CD4-positive, alpha-beta T cell (primary cell): ENCODE data around the gene EMSY. TPM values are rescaled to one million over a fixed set of nuclear protein-coding genes. Genes with fewer than 3 reads are reported as not detected.

Experiments
- ATAC-seq: fragments of 200-7000 bp; cut with Tn5 transposase; one replicate; pipeline ENCODE4 v1.10.0; 2022; ENCODE audit warnings: mild to moderate bottlenecking; ENCODE audit not compliant: poor library complexity
- CTCF ChIA-PET: fragments of 350-600 bp; sonication (Branson Sonifier 250); formaldehyde crosslinking; loops from one replicate; lab custom pipeline; 2021; ENCODE audit warnings: antibody characterized with exemption, inconsistent platforms; lab: Charles Lee
- POLR2A ChIA-PET: fragments of 350-600 bp; sonication (Branson Sonifier 250); formaldehyde crosslinking; loops from one replicate; lab custom pipeline; 2021; ENCODE audit warnings: antibody characterized with exemption, inconsistent platforms; lab: Charles Lee
- DNase-seq, 14 experiments: peaks; one replicate each; pipeline ENCODE4 v3.0.0-alpha.2; 2013 to 2020; ENCODE audit warnings: mixed read lengths in 2 of 14
- H3K27ac ChIP-seq, 2 donors: one replicate each; pipeline versions ENCODE4 v1.5.1 to v1.7.0; 2013; ENCODE audit warnings: low read length in 2 of 2, low read depth in 1 of 2, mild to moderate bottlenecking in 1 of 2
- H3K27me3 ChIP-seq, 2 experiments: 1 replicate in 1 of 2; 2 replicates in 1 of 2; pipeline versions ENCODE4 v1.6.1 to v1.7.0; 2013; ENCODE audit warnings: low read length in 2 of 2, control low read depth in 1 of 2, mild to moderate bottlenecking in 1 of 2, moderate library complexity in 1 of 2; ENCODE audit not compliant: insufficient read depth in 2 of 2, control insufficient read depth in 1 of 2
- H3K36me3 ChIP-seq: one replicate; pipeline ENCODE4 v1.6.1; 2013; ENCODE audit warnings: low read length, control low read depth; ENCODE audit not compliant: insufficient read depth
- H3K4me1 ChIP-seq: one replicate; pipeline ENCODE4 v1.6.1; 2013; ENCODE audit warnings: low read length, control low read depth; ENCODE audit not compliant: insufficient read depth
- H3K4me3 ChIP-seq: one replicate; pipeline ENCODE4 v1.5.1; 2013; ENCODE audit warnings: mild to moderate bottlenecking, low read length, moderate library complexity
- H3K9me3 ChIP-seq, 2 experiments: 1 replicate in 1 of 2; 2 replicates in 1 of 2; pipeline versions ENCODE4 v1.6.1 to v1.7.0; 2013; ENCODE audit warnings: low read length in 2 of 2, mild to moderate bottlenecking in 2 of 2, control low read depth in 1 of 2, moderate library complexity in 1 of 2; ENCODE audit not compliant: control insufficient read depth in 1 of 2, insufficient read depth in 1 of 2
- H3K27ac Mint-ChIP-seq: one replicate; pipeline ENCODE4 v1.8.0; 2020; ENCODE audit warnings: mixed read lengths
- H3K27me3 Mint-ChIP-seq: one replicate; pipeline ENCODE4 v1.8.0; 2021; ENCODE audit warnings: mixed read lengths
- H3K36me3 Mint-ChIP-seq: one replicate; pipeline ENCODE4 v1.8.0; 2021; ENCODE audit warnings: low read depth, mixed read lengths
- H3K4me1 Mint-ChIP-seq: one replicate; pipeline ENCODE4 v1.8.0; 2021; ENCODE audit warnings: low read depth, mixed read lengths
- H3K4me3 Mint-ChIP-seq: one replicate; pipeline ENCODE4 v1.8.0; 2020; ENCODE audit warnings: mild to moderate bottlenecking, mixed read lengths
- H3K9me3 Mint-ChIP-seq: one replicate; pipeline ENCODE4 v1.8.0; 2020; ENCODE audit warnings: mixed read lengths
- intact Hi-C, 2 experiments: fragments of 100-400 bp; cut with DNase I in 1 of 2; cut with micrococcal nuclease in 1 of 2; formaldehyde crosslinking; loops; one replicate each; pipeline versions ENCODE4 v1.15.1 to v1.9.0; 2023 to 2025; cut with DNase I, micrococcal nuclease
- total RNA-seq, 174 experiments: library from RNA in 2 of 174; stranded (reverse) in 2 of 174; gene quantifications; one replicate each; pipeline ENCODE4 v1.2.3 and lab custom pipeline; 2021 to 2026
- TF ChIP-seq, protein P1 (sequence below): fragments of 200-600 bp; IDR thresholded peaks from one replicate; pipeline ENCODE4 v1.8.0; 2022; ENCODE audit warnings: antibody characterized with exemption, mild to moderate bottlenecking

Gene EMSY
- total RNA-seq, 2 experiments from 2014 or later = 20.9 to 21.8 TPM

DNA sequence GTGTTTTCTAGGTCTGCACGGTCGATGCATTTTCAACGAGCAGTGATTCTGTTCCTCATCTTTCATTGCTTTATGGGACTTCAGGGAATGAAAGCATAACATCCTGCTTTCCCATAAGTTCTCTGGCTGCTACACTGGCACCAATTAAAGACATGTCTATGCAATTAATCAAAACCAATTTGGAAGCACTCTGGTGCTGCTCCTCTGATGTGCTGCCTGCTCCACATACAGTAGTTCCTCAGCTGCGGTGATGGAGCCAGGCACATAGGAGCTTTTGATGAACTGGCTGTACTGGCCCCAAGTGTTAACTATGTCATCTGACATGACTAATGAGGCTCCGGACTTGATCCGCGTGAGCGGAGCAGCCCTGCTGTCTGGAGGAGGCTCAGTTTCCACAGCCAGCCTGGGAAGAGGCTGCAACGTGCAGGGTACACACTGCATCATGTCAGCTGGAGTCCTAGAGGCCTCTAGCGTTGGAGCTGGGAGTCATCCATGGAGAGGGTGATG is 33.9 kb upstream of the EMSY start:
- no peaks in the 10 kb centered on the region for H3K9me3 Mint-ChIP-seq
- Histone ChIP-seq H3K4me3 (no peak overlapping the region), H3K27ac (no peak overlapping the region), H3K4me1 (no peaks in the 10 kb centered on the region), H3K27me3 (peaks cover 4 to 5% of the 10 kb centered on the region in 2 experiments), H3K9me3 (peaks cover 0 to 4% of the 10 kb centered on the region in 2 experiments), H3K36me3 (no peaks in the 10 kb centered on the region)
- no peaks in the 10 kb centered on the region for H3K4me1 Mint-ChIP-seq
- H3K36me3 Mint-ChIP-seq = no peaks in the 10 kb centered on the region
- POLR2A ChIA-PET = no interaction called here
- H3K4me3 Mint-ChIP-seq = no peak overlapping the region
- DNase-seq = no peak
- H3K27ac Mint-ChIP-seq = no peak overlapping the region
- H3K27me3 Mint-ChIP-seq = peaks cover under 1% of the 10 kb centered on the region
- TF ChIP-seq, protein P1, sequence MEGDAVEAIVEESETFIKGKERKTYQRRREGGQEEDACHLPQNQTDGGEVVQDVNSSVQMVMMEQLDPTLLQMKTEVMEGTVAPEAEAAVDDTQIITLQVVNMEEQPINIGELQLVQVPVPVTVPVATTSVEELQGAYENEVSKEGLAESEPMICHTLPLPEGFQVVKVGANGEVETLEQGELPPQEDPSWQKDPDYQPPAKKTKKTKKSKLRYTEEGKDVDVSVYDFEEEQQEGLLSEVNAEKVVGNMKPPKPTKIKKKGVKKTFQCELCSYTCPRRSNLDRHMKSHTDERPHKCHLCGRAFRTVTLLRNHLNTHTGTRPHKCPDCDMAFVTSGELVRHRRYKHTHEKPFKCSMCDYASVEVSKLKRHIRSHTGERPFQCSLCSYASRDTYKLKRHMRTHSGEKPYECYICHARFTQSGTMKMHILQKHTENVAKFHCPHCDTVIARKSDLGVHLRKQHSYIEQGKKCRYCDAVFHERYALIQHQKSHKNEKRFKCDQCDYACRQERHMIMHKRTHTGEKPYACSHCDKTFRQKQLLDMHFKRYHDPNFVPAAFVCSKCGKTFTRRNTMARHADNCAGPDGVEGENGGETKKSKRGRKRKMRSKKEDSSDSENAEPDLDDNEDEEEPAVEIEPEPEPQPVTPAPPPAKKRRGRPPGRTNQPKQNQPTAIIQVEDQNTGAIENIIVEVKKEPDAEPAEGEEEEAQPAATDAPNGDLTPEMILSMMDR = no peak
- intact Hi-C loops = no loop called here
- no peak for ATAC-seq
- CTCF ChIA-PET = no interaction called here

DNA sequence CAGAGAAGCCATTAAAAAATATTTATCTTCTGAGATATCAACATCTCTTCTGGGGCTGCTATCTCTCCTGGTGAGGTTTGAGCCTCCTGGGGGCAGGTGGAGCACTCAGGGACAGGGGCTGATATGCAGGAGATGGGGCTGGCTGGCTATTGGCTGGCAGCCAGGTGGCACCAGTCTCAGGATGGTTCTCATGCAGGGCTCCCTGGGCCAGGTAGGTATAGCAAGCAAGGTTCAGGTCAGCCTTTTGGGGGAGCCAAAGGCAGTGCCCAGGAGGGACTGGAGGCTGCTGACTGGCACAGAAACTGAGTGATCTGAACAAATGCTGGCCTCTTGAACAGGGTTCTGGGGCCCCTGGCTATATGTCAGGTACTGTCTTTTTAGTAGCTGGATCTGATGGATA is 29.7 kb upstream of the EMSY start:
- CTCF ChIA-PET = no interaction called here
- H3K4me1 ChIP-seq = no peaks in the 10 kb centered on the region
- no peak for ATAC-seq
- H3K4me3 Mint-ChIP-seq = no peak overlapping the region
- no peaks in the 10 kb centered on the region for H3K36me3 ChIP-seq
- H3K27me3 ChIP-seq = peaks cover 5 to 6% of the 10 kb centered on the region in 2 experiments
- H3K27ac ChIP-seq = no peak overlapping the region
- DNase-seq = peak in 1 of 14 experiments; percentile 16
- no peaks in the 10 kb centered on the region for H3K9me3 Mint-ChIP-seq
- H3K27me3 Mint-ChIP-seq = peaks cover 8% of the 10 kb centered on the region
- TF ChIP-seq, protein P1 = no peak
- no peak overlapping the region for H3K4me3 ChIP-seq
- no peaks in the 10 kb centered on the region for H3K36me3 Mint-ChIP-seq
- no peak overlapping the region for H3K27ac Mint-ChIP-seq
- no peaks in the 10 kb centered on the region for H3K4me1 Mint-ChIP-seq
- POLR2A ChIA-PET = no interaction called here
- H3K9me3 ChIP-seq = peaks cover 0 to 4% of the 10 kb centered on the region in 2 experiments
- intact Hi-C loops = no loop called here

DNA sequence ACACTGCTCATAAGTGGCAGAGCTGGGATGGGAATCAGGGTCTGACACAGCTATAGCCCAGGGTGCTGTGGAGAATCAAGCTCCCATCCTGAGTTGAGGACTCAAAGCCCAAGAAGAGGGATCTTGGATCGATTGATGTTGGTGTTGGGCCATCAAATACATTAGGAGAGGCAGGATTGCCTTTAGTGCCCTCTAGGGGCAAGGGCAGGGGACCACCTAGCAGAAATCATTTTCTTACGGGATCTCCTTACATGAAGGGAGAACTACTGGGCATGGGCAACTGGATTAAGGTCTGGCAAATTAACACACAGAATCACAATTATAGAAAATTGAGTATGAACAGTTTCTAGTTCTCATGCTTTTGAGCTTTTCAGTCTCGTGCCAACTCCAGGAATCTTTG is 24.9 kb upstream of the EMSY start:
- DNase-seq = peak in 3 of 14 experiments; percentile 12 to 25 (median 21)
- Mint-ChIP-seq H3K4me1 (no peaks in the 10 kb centered on the region), H3K27ac (no peak overlapping the region), H3K9me3 (no peaks in the 10 kb centered on the region), H3K36me3 (no peaks in the 10 kb centered on the region), H3K27me3 (peaks cover 8% of the 10 kb centered on the region), H3K4me3 (no peak overlapping the region)
- ChIA-PET POLR2A (no interaction called here), CTCF (interaction anchor here (0.6 to 1.0 kb wide), 3 partner anchors 10 to 109 kb away, joined by 3 read pairs; no protein-coding TSS in a partner anchor)
- H3K27me3 ChIP-seq = peaks cover 5 to 6% of the 10 kb centered on the region in 2 experiments
- TF ChIP-seq, protein P1 = peak; percentile 10
- no peaks in the 10 kb centered on the region for H3K4me1 ChIP-seq
- intact Hi-C loops = no loop called here
- no peak for ATAC-seq
- H3K36me3 ChIP-seq = no peaks in the 10 kb centered on the region
- no peak overlapping the region for H3K27ac ChIP-seq
- no peak overlapping the region for H3K4me3 ChIP-seq
- H3K9me3 ChIP-seq = no peaks in the 10 kb centered on the region
